OCI-LY1 (cell line): ENCODE results near the gene GAS2L2.

Experiments used
- CTCF ChIP-seq: fragments of 200-600 bp; sonication (generic), shearing (Covaris generic); IDR thresholded peaks from 2 replicates; pipeline ENCODE4 v1.5.1; 2017; ENCODE audit warnings: mild to moderate bottlenecking, antibody characterized with exemption, low read length, moderate library complexity, mixed read lengths
- EZH2 ChIP-seq: fragments of 200-600 bp; sonication (generic), shearing (Covaris generic); IDR thresholded peaks from 2 replicates; pipeline ENCODE4 v1.8.0; 2017; ENCODE audit warnings: borderline replicate concordance, mixed run types, mild to moderate bottlenecking, antibody characterized with exemption, low read length, moderate library complexity, mixed read lengths

- TF ChIP-seq CTCF (no peak), EZH2 (no peak)
Measured at GRCh38 chr17:35768797-35769196, 15.8 kb upstream of the GAS2L2 start.
